Neural progenitor cell (in vitro differentiated cells): ENCODE measurements around the gene PLN.

Source experiments
- CTCF ChIP-seq: fragments of 200-600 bp; sonication (generic); IDR thresholded peaks from 2 replicates; pipeline ENCODE4 v1.5.1; 2017; ENCODE audit warnings: antibody characterized with exemption, mild to moderate bottlenecking
- EZH2 ChIP-seq: fragments of 200-600 bp; sonication (generic); IDR thresholded peaks from 2 replicates; pipeline ENCODE4 v1.6.1; 2017; ENCODE audit warnings: antibody characterized with exemption, mild to moderate bottlenecking, moderate library complexity

- TF ChIP-seq CTCF = no peak
- no peak for TF ChIP-seq EZH2
These were observed 21.4 kb downstream of the PLN start for GRCh38 chr6:118569498-118569897.
